Spleen (tissue), 7 donors: Measurements from ENCODE around the gene MIA2.

Experiments
- CTCF ChIP-seq, 11 experiments: fragments of 200-600 bp in 7 of 11; fragments of 450-650 bp in 4 of 11; sonication (generic) in 4 of 11; IDR thresholded peaks in 8 of 11; conservative IDR thresholded peaks in 3 of 11; 1 replicate in 7 of 11; 2 replicates in 4 of 11; pipeline versions ENCODE4 v1.4.0 to v1.8.0; 2016 to 2021; ENCODE audit warnings: antibody characterized with exemption in 11 of 11, inconsistent platforms in 4 of 11, mild to moderate bottlenecking in 1 of 11
- POLR2A ChIP-seq, 3 donors: fragments of 450-650 bp; IDR thresholded peaks; one replicate each; pipeline ENCODE4 v1.5.1; 2017; ENCODE audit warnings: antibody characterized with exemption in 3 of 3, mild to moderate bottlenecking in 1 of 3
- POLR2AphosphoS5 ChIP-seq, 3 donors: sonication (generic); formaldehyde crosslinking; IDR thresholded peaks; one replicate each; pipeline ENCODE4 v1.5.1; 2017; ENCODE audit warnings: antibody characterized with exemption in 3 of 3
- donor health status: DM: no; HTN: no; CAD: no; lungs with moderate emphysema.
- donor health status: DM: no; HTN: no; CAD: no.
- donor health status: DM: no; HTN: no; CAD: no.

- TF ChIP-seq CTCF (IDR thresholded peaks at IDR 0.05 in 8 of 11, conservative IDR thresholded peaks at IDR 0.05 in 3 of 11) (no peak), POLR2A (IDR thresholded peaks at IDR 0.05) (no peak), POLR2AphosphoS5 (IDR thresholded peaks at IDR 0.05) (no peak)
Observed at GRCh38 chr14:39435241-39435640, 201.5 kb downstream of the MIA2 start.
